ENCODE data around the gene TMTC1.

GRCh38 chr12:29531471-29531870, 252.3 kb downstream of the TMTC1 start:
- TF ChIP-seq, protein P1, sequence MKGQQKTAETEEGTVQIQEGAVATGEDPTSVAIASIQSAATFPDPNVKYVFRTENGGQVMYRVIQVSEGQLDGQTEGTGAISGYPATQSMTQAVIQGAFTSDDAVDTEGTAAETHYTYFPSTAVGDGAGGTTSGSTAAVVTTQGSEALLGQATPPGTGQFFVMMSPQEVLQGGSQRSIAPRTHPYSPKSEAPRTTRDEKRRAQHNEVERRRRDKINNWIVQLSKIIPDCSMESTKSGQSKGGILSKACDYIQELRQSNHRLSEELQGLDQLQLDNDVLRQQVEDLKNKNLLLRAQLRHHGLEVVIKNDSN (IDR thresholded peaks at IDR 0.05) = no peak
- TF ChIP-seq TCF12 (IDR thresholded peaks at IDR 0.05; ENCODE audit: low read depth) (no peak), FOXM1 (IDR thresholded peaks at IDR 0.05; ENCODE audit: borderline replicate concordance, low read depth) (no peak), TAF1 (IDR thresholded peaks at IDR 0.05; ENCODE audit: low read depth) (no peak), EGR1 (IDR thresholded peaks at IDR 0.05) (no peak), CREB1 (IDR thresholded peaks at IDR 0.05; ENCODE audit: low read depth) (no peak), YY1 (IDR thresholded peaks at IDR 0.05; ENCODE audit: low read depth) (no peak), CEBPB (IDR thresholded peaks at IDR 0.05) (no peak)
